Measurements from ENCODE around the gene PSMA6. TPM values are rescaled to one million over a fixed set of nuclear protein-coding genes. Genes with fewer than 3 reads are reported as not detected.
A peak's percentile ranks its signal among the peaks of the same experiment; 100 is the strongest.

The PSMA6 gene
- total and polyA plus RNA-seq, 2 of the 13 experiments (the other 11 are each of a cell fraction or from before 2014, with no cell fraction given) = 525 to 1,109 TPM

DNA sequence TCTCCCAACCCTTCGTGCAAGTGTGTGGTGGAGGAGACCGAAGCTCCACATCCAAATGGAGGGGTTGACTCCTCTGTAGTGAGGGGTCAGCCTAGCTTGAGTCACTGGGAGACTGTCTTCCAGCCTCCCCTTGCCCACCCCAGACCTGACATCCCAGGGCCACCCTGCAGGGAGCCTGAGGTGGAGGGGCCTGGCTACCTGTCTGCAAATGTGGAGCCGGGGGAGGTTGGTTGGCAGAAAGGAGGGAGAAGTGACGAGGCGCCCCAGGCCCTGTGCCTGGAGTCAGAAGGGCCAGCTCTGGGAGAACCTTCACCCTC lies 74.8 kb downstream of the PSMA6 start (continued):
- TF ChIP-seq ZSCAN25 (CRISPR knock-in tag; IDR thresholded peaks at IDR 0.05) (no peak), ZNF768 (CRISPR knock-in tag; IDR thresholded peaks at IDR 0.05) (peak; percentile 50; the same call in 1 of the 2 replicates), SP5 (CRISPR knock-in tag; IDR thresholded peaks at IDR 0.05; ENCODE audit: borderline replicate concordance, low read depth) (0 out of 2 replicates have a peak, but pooled peaks have one; percentile 13), ZSCAN31 (CRISPR knock-in tag; IDR thresholded peaks at IDR 0.05; ENCODE audit: low read depth) (no peak), BRD4 (CRISPR knock-in tag; IDR thresholded peaks at IDR 0.05) (no peak), SRY (CRISPR knock-in tag; IDR thresholded peaks at IDR 0.05) (no peak; the same call in 1 of the 2 replicates), FOXK2 (IDR thresholded peaks at IDR 0.05) (no peak), RFX5 (IDR thresholded peaks at IDR 0.05; ENCODE audit: low read depth, low read length) (peak; percentile 19; the same call in 1 of the 2 replicates), TCF12 (IDR thresholded peaks at IDR 0.05) (no peak), TCF12 (CRISPR knock-in tag; IDR thresholded peaks at IDR 0.05) (no peak), FOXC1 (CRISPR knock-in tag; IDR thresholded peaks at IDR 0.05; ENCODE audit: borderline replicate concordance) (0 out of 2 replicates have a peak, but pooled peaks have one; percentile 23), GZF1 (CRISPR knock-in tag; IDR thresholded peaks at IDR 0.05) (peak; percentile 40; the same call in 1 of the 2 replicates), ZNF850 (CRISPR knock-in tag; conservative IDR thresholded peaks at IDR 0.05) (no peak), ZNF446 (CRISPR knock-in tag; IDR thresholded peaks at IDR 0.05) (0 out of 2 replicates have a peak, but pooled peaks have one; percentile 4), DNMT1 (CRISPR knock-in tag; IDR thresholded peaks at IDR 0.05) (0 out of 2 replicates have a peak, but pooled peaks have one; percentile 54)
- TF ChIP-seq, protein P1, sequence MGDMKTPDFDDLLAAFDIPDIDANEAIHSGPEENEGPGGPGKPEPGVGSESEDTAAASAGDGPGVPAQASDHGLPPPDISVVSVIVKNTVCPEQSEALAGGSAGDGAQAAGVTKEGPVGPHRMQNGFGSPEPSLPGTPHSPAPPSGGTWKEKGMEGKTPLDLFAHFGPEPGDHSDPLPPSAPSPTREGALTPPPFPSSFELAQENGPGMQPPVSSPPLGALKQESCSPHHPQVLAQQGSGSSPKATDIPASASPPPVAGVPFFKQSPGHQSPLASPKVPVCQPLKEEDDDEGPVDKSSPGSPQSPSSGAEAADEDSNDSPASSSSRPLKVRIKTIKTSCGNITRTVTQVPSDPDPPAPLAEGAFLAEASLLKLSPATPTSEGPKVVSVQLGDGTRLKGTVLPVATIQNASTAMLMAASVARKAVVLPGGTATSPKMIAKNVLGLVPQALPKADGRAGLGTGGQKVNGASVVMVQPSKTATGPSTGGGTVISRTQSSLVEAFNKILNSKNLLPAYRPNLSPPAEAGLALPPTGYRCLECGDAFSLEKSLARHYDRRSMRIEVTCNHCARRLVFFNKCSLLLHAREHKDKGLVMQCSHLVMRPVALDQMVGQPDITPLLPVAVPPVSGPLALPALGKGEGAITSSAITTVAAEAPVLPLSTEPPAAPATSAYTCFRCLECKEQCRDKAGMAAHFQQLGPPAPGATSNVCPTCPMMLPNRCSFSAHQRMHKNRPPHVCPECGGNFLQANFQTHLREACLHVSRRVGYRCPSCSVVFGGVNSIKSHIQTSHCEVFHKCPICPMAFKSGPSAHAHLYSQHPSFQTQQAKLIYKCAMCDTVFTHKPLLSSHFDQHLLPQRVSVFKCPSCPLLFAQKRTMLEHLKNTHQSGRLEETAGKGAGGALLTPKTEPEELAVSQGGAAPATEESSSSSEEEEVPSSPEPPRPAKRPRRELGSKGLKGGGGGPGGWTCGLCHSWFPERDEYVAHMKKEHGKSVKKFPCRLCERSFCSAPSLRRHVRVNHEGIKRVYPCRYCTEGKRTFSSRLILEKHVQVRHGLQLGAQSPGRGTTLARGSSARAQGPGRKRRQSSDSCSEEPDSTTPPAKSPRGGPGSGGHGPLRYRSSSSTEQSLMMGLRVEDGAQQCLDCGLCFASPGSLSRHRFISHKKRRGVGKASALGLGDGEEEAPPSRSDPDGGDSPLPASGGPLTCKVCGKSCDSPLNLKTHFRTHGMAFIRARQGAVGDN (CRISPR knock-in tag; IDR thresholded peaks at IDR 0.05) = no peak
- TF ChIP-seq, protein P2, sequence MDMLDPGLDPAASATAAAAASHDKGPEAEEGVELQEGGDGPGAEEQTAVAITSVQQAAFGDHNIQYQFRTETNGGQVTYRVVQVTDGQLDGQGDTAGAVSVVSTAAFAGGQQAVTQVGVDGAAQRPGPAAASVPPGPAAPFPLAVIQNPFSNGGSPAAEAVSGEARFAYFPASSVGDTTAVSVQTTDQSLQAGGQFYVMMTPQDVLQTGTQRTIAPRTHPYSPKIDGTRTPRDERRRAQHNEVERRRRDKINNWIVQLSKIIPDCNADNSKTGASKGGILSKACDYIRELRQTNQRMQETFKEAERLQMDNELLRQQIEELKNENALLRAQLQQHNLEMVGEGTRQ (IDR thresholded peaks at IDR 0.05; ENCODE audit: low read depth, low read length) = peak; percentile 8; the same call in 1 of the 2 replicates
- TF ChIP-seq, protein P2 (CRISPR knock-in tag; IDR thresholded peaks at IDR 0.05; ENCODE audit: borderline replicate concordance) = no peak
